ENCODE results near the gene KIF19. TPM values are rescaled to one million over a fixed set of nuclear protein-coding genes. Genes with fewer than 3 reads are reported as not detected.

KIF19 gene
- total RNA-seq, 4 donors from 2014 or later = 0.41 to 1.8 (median 0.62) TPM; not detected in 1

DNA sequence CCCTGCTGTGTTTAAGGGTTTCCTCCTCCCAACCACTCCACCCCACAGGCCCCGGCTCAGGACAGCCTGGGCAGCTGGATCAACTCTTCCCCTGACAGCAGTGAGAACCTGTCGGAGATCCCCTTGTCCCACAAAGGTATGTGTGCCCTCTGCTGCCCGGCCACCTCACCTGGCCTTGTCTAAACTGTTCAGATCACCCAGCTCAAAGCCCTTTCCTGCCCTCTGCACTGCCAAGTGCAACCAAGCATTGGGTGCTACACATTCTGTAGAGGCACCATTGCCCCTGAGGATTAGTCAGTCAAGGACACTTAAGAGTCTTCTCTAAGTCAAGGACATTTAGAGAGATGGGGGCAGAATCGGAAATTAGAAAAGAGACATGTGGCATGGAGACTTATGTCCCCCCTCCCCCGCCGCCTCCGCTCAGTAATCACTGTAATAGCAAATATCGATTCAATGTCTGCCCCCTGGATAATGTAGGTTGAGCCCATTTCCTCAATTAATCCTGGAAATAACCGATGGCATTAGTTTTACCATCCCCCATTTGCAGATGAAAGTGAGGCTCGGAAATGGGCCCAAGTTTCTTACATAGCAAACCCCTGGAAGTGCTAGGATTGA, 27.5 kb downstream of the KIF19 start:
- peaks cover 69 to 74% (median 70%) of the 10 kb centered on the region in 3 donors for H3K27me3 ChIP-seq
- no peaks in the 10 kb centered on the region for H3K9me3 ChIP-seq
- H3K4me1 ChIP-seq = no peaks in the 10 kb centered on the region
- no peak for TF ChIP-seq POLR2A (IDR thresholded peaks at IDR 0.05)
- TF ChIP-seq, protein P1, sequence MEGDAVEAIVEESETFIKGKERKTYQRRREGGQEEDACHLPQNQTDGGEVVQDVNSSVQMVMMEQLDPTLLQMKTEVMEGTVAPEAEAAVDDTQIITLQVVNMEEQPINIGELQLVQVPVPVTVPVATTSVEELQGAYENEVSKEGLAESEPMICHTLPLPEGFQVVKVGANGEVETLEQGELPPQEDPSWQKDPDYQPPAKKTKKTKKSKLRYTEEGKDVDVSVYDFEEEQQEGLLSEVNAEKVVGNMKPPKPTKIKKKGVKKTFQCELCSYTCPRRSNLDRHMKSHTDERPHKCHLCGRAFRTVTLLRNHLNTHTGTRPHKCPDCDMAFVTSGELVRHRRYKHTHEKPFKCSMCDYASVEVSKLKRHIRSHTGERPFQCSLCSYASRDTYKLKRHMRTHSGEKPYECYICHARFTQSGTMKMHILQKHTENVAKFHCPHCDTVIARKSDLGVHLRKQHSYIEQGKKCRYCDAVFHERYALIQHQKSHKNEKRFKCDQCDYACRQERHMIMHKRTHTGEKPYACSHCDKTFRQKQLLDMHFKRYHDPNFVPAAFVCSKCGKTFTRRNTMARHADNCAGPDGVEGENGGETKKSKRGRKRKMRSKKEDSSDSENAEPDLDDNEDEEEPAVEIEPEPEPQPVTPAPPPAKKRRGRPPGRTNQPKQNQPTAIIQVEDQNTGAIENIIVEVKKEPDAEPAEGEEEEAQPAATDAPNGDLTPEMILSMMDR (IDR thresholded peaks at IDR 0.05 in 4 of 5, conservative IDR thresholded peaks at IDR 0.05 in 1 of 5) = no peak
- H3K4me3 ChIP-seq = no peak overlapping the region
- no peak for DNase-seq
- ATAC-seq = no peak
- H3K27ac ChIP-seq = no peak overlapping the region
- no peaks in the 10 kb centered on the region for H3K36me3 ChIP-seq
- in situ Hi-C loops (cut with MboI; ENCODE audit: low sequenced_read_pairs in 4 of 4) (loop anchor here in 1 of 4 donors (25.0 kb wide), 1 partner anchor 141 kb away; the partner anchor contains the start of genes RPL38 and TTYH2), intact Hi-C loops (cut with DNase I; ENCODE audit: low total_unique reads) (no loop called here)

DNA sequence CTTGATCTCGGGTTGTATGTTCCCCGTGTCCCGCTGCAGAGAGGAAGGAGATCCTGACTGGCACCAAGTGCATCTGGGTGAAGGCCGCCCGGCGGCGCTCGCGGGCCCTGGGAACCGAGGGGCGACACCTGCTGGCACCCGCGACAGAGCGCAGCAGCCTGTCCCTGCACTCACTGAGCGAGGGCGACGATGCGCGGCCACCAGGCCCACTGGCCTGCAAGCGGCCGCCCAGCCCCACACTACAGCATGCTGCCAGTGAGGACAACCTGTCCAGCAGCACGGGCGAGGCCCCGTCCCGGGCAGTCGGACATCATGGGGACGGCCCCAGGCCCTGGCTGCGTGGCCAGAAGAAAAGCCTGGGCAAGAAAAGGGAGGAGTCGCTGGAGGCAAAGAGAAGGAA, 28.1 kb downstream of the KIF19 start:
- Histone ChIP-seq H3K36me3 (no peaks in the 10 kb centered on the region), H3K9me3 (no peaks in the 10 kb centered on the region), H3K27ac (no peak overlapping the region), H3K27me3 (peaks cover 73 to 79% (median 74%) of the 10 kb centered on the region in 3 donors), H3K4me3 (no peak overlapping the region), H3K4me1 (no peaks in the 10 kb centered on the region)
- intact Hi-C loops (cut with DNase I; ENCODE audit: low total_unique reads) (no loop called here), in situ Hi-C loops (cut with MboI; ENCODE audit: low sequenced_read_pairs in 4 of 4) (loop anchor here in 1 of 4 donors (25.0 kb wide), 1 partner anchor 142 kb away; the partner anchor contains the start of genes RPL38 and TTYH2)
- ATAC-seq (no peak), DNase-seq (no peak)
- TF ChIP-seq, protein P1 (IDR thresholded peaks at IDR 0.05 in 4 of 5, conservative IDR thresholded peaks at IDR 0.05 in 1 of 5) = no peak
- no peak for TF ChIP-seq POLR2A (IDR thresholded peaks at IDR 0.05)

- Histone ChIP-seq H3K4me3 (no peak overlapping the region), H3K9me3 (no peaks in the 10 kb centered on the region), H3K27me3 (peaks cover 74 to 81% (median 75%) of the 10 kb centered on the region in 3 donors), H3K36me3 (no peaks in the 10 kb centered on the region), H3K27ac (no peak overlapping the region), H3K4me1 (no peaks in the 10 kb centered on the region)
- DNase-seq (no peak), ATAC-seq (no peak)
- intact Hi-C loops (cut with DNase I; ENCODE audit: low total_unique reads) = no loop called here
- TF ChIP-seq, protein P1 (IDR thresholded peaks at IDR 0.05 in 4 of 5, conservative IDR thresholded peaks at IDR 0.05 in 1 of 5) = no peak
- in situ Hi-C loops (cut with MboI; ENCODE audit: low sequenced_read_pairs in 4 of 4) = loop anchor here in 1 of 4 donors (25.0 kb wide), 1 partner anchor 142 kb away; the partner anchor contains the start of genes RPL38 and TTYH2
Measured at GRCh38 chr17:74354561-74354960, 28.5 kb downstream of the KIF19 start.

- in situ Hi-C loops (cut with MboI; ENCODE audit: low sequenced_read_pairs in 4 of 4) = loop anchor here in 1 of 4 donors (25.0 kb wide), 1 partner anchor 143 kb away; the partner anchor contains the start of genes RPL38 and TTYH2
Measured at GRCh38 chr17:74355065-74355464, 29.0 kb downstream of the KIF19 start.

More at GRCh38 chr17:74355065-74355464, 29.0 kb downstream of the KIF19 start:
- ATAC-seq (no peak), DNase-seq (no peak)
- Histone ChIP-seq H3K4me3 (no peak overlapping the region), H3K9me3 (no peaks in the 10 kb centered on the region), H3K27me3 (peaks cover 75 to 85% (median 79%) of the 10 kb centered on the region in 3 donors), H3K4me1 (no peaks in the 10 kb centered on the region), H3K27ac (no peak overlapping the region), H3K36me3 (no peaks in the 10 kb centered on the region)
- intact Hi-C loops (cut with DNase I; ENCODE audit: low total_unique reads) = no loop called here
- TF ChIP-seq, protein P1 (IDR thresholded peaks at IDR 0.05 in 4 of 5, conservative IDR thresholded peaks at IDR 0.05 in 1 of 5) = no peak
- no peak for TF ChIP-seq POLR2A (IDR thresholded peaks at IDR 0.05)
